Liver (tissue), 3 donors: ENCODE data around the gene EOMES.

Experiments used
- EGR1 ChIP-seq, 2 donors: IDR thresholded peaks; 2 replicates each; pipeline ENCODE4 v1.6.1; 2016 to 2018; ENCODE audit warnings: antibody characterized with exemption in 2 of 2, low read depth in 2 of 2
- GABPA ChIP-seq, 2 donors: IDR thresholded peaks in 1 of 2; conservative IDR thresholded peaks in 1 of 2; 2 replicates each; pipeline ENCODE4 v1.6.1; 2016; ENCODE audit warnings: antibody characterized with exemption in 2 of 2, mild to moderate bottlenecking in 1 of 2, moderate library complexity in 1 of 2
- HNF4G ChIP-seq: IDR thresholded peaks from 2 replicates; pipeline ENCODE4 v1.6.1; 2016; ENCODE audit warnings: antibody characterized with exemption
- RAD21 ChIP-seq, 2 donors: IDR thresholded peaks; 2 replicates each; pipeline ENCODE4 v1.6.1; 2016; ENCODE audit warnings: antibody characterized with exemption in 2 of 2, mild to moderate bottlenecking in 2 of 2
- RXRA ChIP-seq, 2 donors: IDR thresholded peaks; 2 replicates each; pipeline ENCODE4 v1.6.1; 2017 to 2018; ENCODE audit warnings: antibody characterized with exemption in 2 of 2, mild to moderate bottlenecking in 1 of 2
- SP1 ChIP-seq: IDR thresholded peaks from 2 replicates; pipeline ENCODE4 v1.6.1; 2018; ENCODE audit warnings: antibody characterized with exemption, mild to moderate bottlenecking
- TAF1 ChIP-seq: conservative IDR thresholded peaks from 2 replicates; pipeline ENCODE4 v1.6.1; 2016; ENCODE audit warnings: antibody characterized with exemption, mild to moderate bottlenecking
- YY1 ChIP-seq: IDR thresholded peaks from 2 replicates; pipeline ENCODE4 v1.6.1; 2016; ENCODE audit warnings: antibody characterized with exemption, mild to moderate bottlenecking
- TF ChIP-seq, protein P1 (sequence below): fragments of 150-350 bp; IDR thresholded peaks from 2 replicates; pipeline ENCODE4 v1.5.1; 2017; ENCODE audit warnings: improper control_type of control experiment, low read depth, low read length; ENCODE audit not compliant: missing input control
- TF ChIP-seq, protein P2 (sequence below): IDR thresholded peaks from 2 replicates; pipeline ENCODE4 v1.6.1; 2016; ENCODE audit warnings: antibody characterized with exemption, mild to moderate bottlenecking
- TF ChIP-seq, protein P3 (sequence below): IDR thresholded peaks from 2 replicates; pipeline ENCODE4 v1.6.1; 2016; ENCODE audit warnings: antibody characterized with exemption
- TF ChIP-seq, protein P4 (sequence below): IDR thresholded peaks from 2 replicates; pipeline ENCODE4 v1.6.1; 2016; ENCODE audit warnings: antibody characterized with exemption
- donor health status: healthy.
- donor health status: healthy.

DNA sequence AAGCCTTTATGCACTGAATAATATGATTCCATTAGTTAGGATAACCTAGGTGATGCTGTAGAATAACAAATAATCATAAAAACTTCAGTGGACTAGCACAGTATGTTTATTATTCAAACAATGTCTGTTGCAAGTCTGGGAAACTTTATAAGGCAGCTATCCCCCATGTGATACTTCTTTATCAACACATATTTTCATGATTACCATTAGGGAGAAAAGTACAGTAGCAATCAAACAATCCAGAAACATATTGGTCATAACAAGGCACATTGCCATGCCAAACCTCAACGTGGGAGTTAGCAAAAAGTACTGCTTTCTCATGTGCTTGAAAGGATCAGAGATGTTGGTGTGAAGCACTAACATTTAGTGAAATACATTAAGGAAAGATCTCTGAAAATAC is 35.5 kb downstream of the EOMES start:
- TF ChIP-seq, protein P1, sequence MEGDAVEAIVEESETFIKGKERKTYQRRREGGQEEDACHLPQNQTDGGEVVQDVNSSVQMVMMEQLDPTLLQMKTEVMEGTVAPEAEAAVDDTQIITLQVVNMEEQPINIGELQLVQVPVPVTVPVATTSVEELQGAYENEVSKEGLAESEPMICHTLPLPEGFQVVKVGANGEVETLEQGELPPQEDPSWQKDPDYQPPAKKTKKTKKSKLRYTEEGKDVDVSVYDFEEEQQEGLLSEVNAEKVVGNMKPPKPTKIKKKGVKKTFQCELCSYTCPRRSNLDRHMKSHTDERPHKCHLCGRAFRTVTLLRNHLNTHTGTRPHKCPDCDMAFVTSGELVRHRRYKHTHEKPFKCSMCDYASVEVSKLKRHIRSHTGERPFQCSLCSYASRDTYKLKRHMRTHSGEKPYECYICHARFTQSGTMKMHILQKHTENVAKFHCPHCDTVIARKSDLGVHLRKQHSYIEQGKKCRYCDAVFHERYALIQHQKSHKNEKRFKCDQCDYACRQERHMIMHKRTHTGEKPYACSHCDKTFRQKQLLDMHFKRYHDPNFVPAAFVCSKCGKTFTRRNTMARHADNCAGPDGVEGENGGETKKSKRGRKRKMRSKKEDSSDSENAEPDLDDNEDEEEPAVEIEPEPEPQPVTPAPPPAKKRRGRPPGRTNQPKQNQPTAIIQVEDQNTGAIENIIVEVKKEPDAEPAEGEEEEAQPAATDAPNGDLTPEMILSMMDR: no peak
- TF ChIP-seq, protein P2, sequence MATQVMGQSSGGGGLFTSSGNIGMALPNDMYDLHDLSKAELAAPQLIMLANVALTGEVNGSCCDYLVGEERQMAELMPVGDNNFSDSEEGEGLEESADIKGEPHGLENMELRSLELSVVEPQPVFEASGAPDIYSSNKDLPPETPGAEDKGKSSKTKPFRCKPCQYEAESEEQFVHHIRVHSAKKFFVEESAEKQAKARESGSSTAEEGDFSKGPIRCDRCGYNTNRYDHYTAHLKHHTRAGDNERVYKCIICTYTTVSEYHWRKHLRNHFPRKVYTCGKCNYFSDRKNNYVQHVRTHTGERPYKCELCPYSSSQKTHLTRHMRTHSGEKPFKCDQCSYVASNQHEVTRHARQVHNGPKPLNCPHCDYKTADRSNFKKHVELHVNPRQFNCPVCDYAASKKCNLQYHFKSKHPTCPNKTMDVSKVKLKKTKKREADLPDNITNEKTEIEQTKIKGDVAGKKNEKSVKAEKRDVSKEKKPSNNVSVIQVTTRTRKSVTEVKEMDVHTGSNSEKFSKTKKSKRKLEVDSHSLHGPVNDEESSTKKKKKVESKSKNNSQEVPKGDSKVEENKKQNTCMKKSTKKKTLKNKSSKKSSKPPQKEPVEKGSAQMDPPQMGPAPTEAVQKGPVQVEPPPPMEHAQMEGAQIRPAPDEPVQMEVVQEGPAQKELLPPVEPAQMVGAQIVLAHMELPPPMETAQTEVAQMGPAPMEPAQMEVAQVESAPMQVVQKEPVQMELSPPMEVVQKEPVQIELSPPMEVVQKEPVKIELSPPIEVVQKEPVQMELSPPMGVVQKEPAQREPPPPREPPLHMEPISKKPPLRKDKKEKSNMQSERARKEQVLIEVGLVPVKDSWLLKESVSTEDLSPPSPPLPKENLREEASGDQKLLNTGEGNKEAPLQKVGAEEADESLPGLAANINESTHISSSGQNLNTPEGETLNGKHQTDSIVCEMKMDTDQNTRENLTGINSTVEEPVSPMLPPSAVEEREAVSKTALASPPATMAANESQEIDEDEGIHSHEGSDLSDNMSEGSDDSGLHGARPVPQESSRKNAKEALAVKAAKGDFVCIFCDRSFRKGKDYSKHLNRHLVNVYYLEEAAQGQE: no peak
- TF ChIP-seq, protein P3, sequence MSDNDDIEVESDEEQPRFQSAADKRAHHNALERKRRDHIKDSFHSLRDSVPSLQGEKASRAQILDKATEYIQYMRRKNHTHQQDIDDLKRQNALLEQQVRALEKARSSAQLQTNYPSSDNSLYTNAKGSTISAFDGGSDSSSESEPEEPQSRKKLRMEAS: no peak
- no peak for TF ChIP-seq YY1
- TF ChIP-seq HNF4G: no peak
- TF ChIP-seq, protein P4, sequence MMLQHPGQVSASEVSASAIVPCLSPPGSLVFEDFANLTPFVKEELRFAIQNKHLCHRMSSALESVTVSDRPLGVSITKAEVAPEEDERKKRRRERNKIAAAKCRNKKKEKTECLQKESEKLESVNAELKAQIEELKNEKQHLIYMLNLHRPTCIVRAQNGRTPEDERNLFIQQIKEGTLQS: no peak
- TF ChIP-seq SP1: no peak
- no peak for TF ChIP-seq TAF1
- TF ChIP-seq RAD21 (IDR thresholded peaks at IDR 0.05): no peak
- no peak for TF ChIP-seq EGR1 (IDR thresholded peaks at IDR 0.05; ENCODE audit: low read depth in 2 of 2)
- no peak for TF ChIP-seq GABPA (IDR thresholded peaks at IDR 0.05 in 1 of 2, conservative IDR thresholded peaks at IDR 0.05 in 1 of 2)
- no peak for TF ChIP-seq RXRA (IDR thresholded peaks at IDR 0.05)
